ENCODE data around the gene VAMP4. TPM values are rescaled to one million over a fixed set of nuclear protein-coding genes. Genes with fewer than 3 reads are reported as not detected.
A peak's percentile ranks its signal among the peaks of the same experiment; 100 is the strongest.

Gene VAMP4, protein sequence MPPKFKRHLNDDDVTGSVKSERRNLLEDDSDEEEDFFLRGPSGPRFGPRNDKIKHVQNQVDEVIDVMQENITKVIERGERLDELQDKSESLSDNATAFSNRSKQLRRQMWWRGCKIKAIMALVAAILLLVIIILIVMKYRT
- 10.9 TPM for total RNA-seq

DNA sequence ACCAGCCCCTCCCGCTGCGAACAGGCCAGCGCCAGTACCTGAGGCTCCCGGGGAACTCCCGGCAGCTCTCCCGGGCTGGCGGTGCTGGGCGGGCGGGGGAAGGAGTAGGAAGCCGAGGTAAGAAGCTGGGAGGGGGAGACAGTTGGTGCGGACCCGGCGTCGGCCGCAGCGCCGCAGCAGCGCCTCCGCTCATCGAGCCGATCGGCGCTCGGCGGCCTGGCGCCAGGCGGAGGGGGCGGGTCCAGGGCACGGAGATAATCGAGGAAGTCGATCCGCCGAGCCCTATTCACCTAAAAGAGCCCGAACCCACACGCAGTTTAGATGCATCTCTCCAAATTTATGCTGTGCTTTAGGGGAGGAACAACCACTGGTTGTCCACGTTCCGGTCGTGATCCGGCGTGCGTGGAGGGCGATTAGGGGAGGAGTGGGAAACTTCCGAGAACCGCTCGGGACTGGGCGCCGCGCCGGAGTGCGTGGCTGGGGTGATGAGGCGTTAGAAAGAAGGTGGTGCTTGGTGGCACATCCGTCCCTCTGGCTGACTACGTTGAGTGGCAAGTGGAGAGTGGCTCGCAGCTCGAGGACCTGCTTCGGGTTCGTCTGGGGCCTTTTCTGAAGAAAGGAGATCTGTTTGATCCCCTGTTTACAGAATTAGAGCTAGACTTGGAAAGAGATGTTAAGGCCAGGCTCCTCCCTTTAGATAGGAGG is at the start of gene VAMP4:
TSS of gene VAMP4 (minus strand) at position 194 of the 705 bp plus-strand sequence. CDS start 3,651 bp downstream, outside the sequence.
- DNase-seq = peak; percentile 95

DNA sequence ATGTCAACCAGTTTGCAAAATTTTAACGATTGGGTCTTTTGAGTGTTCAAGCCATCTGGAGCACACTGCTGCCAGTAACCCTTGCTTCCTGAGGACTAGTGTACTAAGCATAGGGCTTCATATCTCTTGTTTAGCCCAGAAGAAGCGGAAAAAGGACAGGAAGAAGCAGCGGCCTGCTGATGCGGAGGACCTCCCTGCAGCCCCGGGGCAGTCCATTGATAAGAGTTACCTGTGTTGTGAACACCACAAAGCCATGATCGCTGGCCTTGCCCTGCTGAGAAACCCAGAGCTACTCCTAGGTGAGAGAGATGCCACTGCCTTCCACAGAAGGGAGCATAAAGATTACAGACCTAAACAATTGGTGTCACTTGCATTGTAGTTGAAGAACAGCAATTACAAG is 48.5 kb upstream of the VAMP4 start:
- no peak for DNase-seq

DNA sequence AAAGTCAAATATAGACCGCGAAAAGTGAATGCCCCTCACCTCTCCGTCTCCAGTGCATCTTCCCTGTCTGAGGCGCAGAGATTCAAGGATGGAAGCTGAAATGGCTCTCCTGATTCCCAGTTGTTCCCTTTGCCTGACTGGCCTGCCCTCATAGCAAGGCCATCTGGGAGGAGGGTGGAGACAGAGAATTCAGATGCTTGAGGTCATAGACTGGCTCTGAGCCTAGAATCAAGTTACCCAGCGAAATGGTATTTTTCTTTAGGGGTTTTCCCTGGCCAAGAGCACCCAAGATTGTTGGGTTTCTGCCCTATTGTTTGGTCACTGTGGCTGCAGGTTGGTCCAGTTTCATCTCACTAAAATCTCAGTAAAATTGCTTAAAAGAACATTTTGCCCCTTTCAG is 46.8 kb upstream of the VAMP4 start:
- no peak for DNase-seq

DNA sequence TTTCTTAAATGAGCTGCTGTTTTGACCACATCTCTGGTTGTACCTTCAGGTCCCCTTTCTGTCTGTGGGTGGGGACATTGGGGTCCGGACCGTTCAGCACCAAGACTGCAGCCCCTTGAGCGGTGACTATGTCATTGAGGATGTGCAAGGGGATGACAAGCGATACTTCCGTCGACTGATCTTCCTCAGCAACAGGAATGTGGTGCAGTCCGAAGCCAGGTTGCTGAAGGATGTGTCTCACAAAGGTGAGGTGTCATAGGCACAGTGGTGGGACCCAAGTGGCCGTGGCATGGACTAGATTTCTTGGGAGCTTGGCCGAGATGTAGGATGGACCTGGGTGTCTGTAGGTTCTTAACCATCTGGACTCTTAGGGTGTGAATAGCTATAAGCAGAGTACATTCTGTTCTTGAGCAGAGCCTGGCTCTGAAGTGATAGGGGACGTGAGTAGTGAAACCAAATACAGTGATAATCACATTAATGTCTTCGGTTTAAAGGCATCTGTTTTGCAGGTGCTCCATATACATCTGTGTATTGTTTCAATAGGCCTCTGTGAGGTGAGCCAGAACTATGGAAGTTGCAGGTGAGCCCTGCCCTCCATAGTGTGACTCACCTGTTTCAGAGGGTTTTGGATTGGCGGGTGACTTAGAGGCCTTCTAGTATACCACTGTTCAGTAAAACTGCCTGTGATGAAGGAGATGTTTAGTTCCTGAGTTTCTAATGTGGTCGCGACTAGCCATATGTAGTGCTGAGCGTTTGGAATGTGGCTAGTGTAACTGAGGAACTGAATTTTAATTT is 46.0 kb upstream of the VAMP4 start:
- no peak for DNase-seq

DNA sequence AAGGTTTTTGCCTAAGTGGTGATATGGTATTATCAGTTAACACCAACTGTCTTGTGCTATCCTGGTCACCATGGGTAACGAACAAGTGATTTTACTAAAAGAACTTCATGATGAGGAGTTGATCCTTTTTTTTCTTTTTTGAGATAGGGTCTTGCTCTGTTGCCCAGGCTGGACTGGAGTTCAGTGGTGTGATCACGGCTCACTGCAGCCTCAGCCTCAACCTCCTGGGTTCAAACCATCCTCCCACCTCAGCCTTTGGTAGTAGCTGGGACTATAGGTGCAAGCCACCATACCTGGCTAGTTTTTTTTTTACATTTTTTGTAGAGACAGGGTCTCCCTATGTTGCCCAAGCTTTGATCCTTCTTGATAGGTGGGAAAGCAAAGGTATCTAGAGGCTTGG is 44.7 kb upstream of the VAMP4 start:
- no peak for DNase-seq

DNA sequence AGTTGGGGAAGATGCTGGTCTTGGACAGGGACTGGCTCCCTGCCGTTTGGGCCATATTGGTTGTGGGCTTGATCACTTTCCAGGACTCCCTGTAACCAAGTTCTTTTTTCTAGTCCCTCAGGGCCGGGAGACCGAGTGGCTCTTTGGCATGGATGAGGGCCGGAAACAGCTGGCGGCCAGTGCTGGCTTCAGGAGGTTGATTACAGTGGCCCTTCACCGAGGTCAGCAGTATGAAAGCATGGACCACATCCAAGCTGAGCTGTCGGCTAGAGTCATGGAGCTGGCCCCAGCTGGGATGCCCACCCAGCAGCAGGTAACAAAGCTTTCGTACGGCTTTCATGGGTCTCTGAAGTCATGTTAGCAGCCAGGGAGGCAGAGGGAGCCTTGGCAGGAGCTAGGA is 43.9 kb upstream of the VAMP4 start:
- DNase-seq = no peak

DNA sequence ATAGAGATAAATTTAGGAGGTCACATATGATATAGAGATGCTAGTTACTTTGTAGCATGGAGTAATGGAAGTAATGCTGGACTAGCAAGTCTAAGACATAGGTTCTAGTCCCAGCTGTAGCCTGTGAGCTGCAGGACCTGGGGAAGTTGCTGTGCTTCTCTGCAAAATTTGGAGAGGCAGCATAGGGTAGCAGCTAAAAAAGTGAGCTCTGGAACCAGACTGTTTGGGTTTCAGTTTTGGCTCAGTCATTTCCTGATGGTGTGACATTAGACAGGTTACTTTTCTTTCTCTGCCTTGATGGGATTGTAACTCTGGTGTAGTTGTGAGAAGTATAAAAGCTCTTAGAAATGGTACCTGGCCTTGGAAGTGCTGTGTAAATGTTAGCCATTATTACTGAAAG is 42.9 kb upstream of the VAMP4 start:
- no peak for DNase-seq

DNA sequence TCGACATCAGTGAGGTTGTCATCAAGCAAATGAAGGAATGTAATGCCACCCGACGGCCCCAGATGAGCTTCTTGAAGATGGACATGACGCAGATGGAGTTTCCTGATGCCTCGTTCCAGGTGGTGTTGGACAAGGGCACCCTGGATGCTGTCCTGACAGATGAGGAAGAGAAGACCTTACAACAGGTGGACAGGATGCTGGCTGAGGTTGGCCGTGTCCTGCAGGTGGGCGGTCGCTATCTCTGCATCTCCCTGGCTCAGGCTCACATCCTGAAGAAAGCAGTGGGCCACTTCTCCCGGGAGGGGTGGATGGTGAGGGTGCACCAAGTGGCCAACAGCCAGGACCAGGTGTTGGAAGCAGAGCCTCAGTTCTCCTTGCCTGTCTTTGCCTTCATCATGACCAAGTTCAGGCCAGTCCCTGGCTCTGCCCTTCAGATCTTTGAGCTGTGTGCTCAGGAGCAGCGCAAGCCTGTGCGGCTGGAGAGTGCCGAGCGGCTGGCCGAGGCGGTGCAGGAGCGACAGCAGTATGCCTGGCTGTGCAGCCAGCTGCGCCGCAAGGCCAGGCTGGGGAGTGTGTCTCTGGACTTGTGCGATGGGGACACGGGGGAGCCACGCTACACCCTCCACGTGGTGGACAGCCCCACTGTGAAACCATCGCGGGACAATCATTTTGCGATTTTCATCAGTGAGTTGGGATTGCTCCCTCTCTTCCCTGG is 42.1 kb upstream of the VAMP4 start:
- no peak for DNase-seq

DNA sequence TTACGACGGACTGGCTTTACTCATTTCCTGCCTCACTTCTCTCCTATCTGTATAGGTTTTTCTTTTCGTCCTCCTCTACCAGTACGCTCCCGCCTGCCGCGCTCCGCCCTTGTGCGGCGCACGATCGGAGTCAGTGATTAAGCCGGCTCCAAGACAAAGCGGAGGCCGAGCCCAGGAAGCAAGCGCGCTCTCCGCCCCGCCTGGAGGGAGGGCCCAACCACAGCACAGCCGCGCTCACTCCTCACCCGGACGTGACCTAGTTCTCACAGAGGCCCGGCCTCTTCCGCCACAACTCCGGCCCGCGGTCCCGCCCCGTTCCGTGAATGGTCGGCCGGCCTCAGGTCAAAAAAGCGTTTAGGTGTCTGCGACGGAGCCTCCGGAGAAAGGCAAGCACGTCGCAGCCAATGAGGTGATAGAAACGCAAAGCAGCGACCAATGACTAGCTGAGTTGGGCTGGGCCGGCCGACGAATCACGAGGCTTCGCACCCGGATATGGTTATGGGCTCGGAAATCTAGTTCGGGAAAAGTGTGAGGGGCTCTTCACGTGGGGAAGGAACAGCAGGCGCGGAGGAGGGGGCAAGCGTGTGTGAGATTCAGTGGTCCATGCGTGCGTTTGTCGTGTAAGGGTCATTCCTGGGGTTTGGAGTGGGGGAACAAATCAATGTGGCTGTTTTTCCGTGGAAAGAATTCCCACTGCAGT is 39.5 kb upstream of the VAMP4 start, which contains the start of gene METTL13:
TSS of gene METTL13 (plus strand) at position 485 of the 700 bp plus-strand sequence. CDS start 308 bp downstream, outside the sequence.
- peak; percentile 100 for DNase-seq

DNA sequence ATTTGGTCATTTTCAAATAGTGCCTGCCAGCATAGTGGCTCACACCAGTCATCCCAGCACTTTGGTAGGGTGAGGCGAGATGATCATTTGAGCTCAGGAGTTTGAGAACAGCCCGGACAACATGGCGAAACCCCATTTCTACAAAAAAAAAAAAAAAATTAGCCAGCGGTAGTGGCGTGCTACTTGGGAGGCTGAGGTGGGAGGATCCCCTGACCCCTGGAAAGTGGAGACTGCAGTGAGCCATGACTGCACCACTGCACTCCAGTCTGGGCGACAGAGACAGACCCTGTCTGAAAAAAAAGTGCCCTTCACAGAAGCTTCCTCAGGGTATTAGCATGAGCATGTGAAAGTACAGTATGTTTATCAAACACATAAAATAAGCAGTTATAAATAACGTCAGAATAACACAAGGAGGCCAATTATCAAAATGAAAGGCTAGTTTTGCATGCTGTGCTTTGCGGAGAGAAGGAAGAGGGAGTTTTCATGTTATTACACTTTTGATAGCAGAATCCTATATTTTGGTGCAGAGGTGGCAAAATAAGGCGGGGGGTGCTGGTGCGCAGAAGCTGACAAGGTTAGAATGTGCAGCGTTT is 38.8 kb upstream of the VAMP4 start:
- DNase-seq = no peak

DNA sequence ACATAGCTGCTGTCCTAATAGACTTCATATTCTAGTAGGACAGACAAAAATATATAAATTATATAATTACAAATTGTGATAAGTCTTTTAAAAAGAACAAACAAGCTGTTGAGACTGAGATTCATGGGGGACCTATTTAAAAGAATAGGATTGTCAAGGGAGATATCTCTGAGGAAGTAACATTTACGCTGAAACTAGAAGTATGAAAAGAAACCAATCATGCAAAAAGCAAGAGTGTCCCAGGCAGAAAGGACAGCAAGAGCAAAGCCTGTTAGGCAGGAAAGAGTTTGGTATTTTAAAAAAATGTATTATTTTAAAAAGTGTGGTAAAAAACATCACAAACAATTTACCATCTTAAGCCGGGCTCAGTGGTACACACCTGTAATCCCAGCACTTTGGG is 30.4 kb upstream of the VAMP4 start:
- DNase-seq = no peak

DNA sequence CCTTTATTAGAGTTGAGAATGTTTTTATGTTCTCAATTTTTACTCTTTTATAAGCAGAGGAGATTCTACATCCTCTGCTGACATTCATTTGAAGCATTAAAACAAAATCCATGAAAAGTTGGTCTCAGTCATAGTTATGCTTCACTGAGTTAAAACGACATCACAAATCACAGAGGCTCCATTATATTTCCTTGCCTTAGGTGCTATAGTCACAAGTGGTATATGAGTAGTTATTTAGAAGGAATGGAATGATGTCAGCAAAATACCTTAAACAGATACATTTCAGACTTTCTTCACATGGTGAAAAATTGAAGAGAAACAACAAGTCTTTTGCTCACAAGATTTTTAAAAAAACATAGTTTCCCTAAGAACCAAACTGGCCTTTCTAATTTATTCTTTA is 27.9 kb upstream of the VAMP4 start:
- no peak for DNase-seq

DNA sequence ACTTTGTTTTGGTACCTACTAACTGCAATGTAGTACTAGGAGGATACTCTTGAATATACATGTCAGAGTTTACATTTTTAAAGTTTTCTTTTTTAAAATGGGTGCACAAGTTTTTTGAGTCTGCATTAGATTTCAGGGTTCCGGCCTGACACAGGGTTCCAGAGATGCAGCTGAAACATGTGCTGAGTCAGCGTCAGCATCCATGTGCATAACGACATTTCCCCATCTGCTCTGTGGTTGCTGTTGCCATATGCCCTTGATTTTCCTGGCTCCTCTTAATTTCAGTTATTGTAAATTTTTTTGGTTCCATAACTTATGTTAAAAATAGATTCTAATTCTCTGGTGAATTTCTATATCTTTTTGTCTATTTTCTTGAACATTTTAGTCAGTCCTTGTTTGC is 27.3 kb upstream of the VAMP4 start:
- no peak for DNase-seq

DNA sequence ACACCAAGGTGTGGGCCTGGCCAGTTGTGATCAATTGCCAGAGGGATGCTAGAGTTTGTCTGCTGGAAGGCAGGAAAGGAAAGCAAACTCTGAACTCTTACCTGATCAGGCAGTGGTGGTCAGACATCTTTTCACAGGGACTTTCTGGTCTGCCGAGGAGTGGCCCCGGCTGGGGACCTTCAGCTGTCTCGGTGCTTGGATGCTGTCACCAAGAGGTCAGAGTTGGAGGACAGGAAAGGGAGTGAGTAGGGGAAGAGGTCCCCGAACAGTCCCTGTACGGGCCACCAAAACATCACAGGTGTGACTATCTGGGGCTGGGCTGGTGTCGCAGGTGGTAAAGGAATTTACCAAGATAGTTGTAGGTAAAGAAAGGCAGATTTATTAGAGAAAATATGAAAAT is 21.9 kb upstream of the VAMP4 start:
- no peak for DNase-seq

DNA sequence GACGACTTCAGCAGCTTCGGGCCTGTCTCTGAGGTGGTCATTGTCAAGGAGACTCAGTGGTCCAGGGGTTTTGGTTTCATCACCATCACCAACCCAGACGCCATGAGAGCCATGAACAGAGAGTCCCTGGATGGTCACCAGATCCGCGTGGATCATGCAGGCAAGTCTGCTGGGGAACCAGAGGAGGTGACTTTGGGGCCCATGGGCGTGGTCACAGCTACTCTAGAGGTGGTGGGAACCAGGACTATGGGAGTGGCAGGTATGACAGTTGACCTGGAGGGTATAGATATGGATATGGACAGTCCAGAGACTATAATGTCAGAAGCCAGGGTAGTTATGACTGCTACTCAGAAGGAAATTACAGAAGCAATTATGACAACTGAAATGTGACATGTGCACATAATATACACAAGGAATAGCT is 20.3 kb upstream of the VAMP4 start:
- no peak for DNase-seq

DNA sequence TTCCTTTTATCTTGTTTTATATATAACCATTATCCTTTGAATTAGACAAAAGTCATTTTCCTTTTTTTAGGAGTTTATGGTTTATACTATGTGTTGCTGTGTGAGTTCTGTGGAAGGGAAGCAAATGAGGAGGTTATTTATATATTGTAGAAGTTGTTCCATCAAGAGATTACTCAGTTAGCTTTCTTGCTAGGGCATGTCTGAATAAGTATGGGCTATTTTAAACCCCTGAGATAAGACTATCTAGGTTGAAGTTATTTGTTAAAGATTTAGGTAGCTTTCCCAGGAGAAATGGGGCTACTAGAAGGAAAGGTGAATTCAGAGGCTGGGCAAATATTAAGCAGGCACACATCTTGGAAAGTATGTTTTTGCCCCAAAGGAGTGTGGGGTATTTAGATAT is 16.1 kb upstream of the VAMP4 start:
- DNase-seq = no peak

DNA sequence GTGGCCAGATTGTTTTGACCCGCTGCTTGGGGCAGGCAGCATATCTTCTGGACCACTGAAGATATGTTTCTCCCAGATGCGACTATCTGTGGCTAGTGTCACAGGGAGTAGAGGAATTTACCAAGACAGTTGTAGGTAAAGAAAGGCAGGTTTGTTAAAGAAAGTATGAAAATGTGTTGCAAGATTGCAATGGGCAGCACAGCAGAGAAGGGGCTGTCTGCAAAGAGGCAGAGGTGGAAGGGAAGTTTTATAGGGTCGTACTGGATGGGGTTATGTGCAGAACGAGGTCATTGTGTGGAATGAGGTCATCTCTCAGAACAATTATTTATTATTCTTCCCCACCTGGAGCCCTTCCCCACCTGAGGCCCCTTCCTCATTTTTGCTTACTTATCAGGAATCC is 15.0 kb upstream of the VAMP4 start:
- no peak for DNase-seq

DNA sequence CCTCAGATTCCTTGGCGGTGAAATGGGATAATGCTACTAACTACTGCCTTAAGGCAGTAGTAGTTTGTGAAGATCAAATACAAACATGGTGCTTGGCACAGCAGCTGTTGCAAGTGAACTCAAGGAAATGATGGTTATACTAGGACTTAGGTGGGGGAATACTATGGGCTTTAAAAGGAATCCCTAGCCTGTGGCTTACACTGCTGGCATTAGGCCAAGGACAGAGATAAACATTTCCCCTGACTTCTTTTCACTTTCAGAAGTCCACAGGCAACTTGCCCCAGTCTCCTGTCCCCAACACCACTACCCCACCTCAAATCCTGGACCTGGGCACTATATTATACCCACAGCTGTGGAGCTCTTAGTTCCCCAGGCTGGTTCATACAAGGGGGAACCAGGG is 13.1 kb upstream of the VAMP4 start:
- DNase-seq = no peak

DNA sequence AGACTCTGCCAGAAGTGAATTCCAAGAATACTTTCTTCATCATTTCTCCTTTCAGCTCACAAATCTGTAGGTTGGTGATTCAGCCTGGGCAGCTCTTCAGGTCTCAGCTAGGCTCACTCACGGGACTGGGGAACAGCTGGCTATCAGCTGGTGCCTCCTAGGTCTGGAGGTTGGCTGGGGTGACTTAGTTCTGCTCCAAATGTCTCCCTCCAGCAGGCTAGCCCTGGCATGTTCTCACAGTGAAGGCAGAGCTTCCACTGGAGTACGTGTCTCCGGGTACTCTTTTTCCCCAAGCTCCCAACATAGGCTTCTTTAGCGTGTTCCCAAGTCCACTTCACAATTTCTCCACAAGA is 12.5 kb upstream of the VAMP4 start:
- DNase-seq = no peak

DNA sequence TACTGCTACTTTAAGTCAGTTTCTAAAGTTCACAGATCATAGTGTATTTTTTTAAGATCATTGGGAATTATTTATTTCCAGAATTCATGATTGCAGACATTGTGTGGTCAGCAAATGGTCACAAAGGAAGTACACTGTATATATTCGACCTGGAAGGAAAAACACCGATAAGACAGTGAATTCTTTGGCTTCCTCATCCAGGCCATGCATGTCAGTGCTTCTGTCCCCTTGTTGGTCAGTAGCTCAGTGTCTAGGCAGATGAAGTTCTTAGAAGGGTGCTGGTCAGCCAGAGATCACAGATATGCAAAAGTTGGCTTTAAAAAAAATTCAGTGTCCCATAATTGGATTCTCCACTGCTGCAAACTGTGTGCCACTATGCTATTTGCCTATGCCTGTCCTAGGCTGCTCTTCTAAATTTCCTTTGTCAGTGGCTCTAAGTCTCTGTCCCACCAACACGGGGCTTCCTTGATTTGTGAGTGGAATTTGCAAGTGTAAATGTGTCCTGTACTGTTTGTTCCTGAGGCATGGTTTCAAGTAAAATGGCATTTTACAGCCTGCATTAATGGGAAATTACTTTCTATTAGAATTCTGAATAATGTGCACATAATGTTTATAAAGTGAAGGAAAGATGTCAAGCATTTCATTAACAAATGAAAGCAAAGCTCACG is 12.0 kb upstream of the VAMP4 start:
- no peak for DNase-seq

DNA sequence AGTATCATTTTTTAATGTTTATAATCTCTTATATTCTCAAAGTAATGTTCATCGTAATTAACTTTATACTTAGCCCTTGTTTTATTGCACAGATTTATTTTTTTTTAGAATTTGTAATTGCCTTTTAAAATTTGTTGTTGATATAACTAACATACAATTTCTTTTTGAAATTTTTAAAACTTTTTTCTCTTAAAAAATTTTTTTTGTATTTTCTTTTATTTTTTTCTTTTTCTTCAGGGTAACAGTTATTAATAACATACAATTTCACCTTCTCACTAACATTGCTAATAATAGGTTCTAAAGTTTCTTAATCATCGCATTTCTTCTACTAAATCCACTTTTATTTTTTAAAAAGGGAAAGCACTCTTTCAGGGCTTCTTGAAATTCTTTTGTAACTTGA is 11.3 kb upstream of the VAMP4 start:
- no peak for DNase-seq
